ENCODE results near the gene STK33. TPM values are rescaled to one million over a fixed set of nuclear protein-coding genes. Genes with fewer than 3 reads are reported as not detected.

The STK33 gene
- total and polyA plus RNA-seq, 2 donors (not counting 3 experiments of a cell fraction or from before 2014, with no cell fraction given): 0.63 to 3.4 TPM

GRCh38 chr11:8386134-8386864, 207.7 kb downstream of the STK33 start:
- H3K9ac ChIP-seq (replicated peaks; ENCODE audit: extremely low read depth, insufficient read depth, low read length): no peak overlapping the region
- H2AFZ ChIP-seq (ENCODE audit: low read depth, low read length): no peak overlapping the region
- BruUV-seq (replicated peaks): no TSS peak
- H3K4me2 ChIP-seq (ENCODE audit: insufficient read depth, low read length): no peak overlapping the region
- no peaks in the 10 kb centered on the region for H3K27me3 ChIP-seq (ENCODE audit: control insufficient read depth in 2 of 2, insufficient read depth in 2 of 2, low read length in 2 of 2)
- ChIA-PET POLR2A (no interaction called here), CTCF (no interaction called here)
- no peaks in the 10 kb centered on the region for H3K79me2 ChIP-seq (ENCODE audit: control insufficient read depth, insufficient read depth, low read length)
- H3K9me3 ChIP-seq (replicated peaks; ENCODE audit: control insufficient read depth, insufficient read depth, low read length): no peaks in the 10 kb centered on the region
- intact Hi-C loops (cut with micrococcal nuclease): no loop called here
- H3K9me1 ChIP-seq (replicated peaks; ENCODE audit: control insufficient read depth, extremely low read depth, insufficient read depth, low read length): no peaks in the 10 kb centered on the region
- DNase-seq (ENCODE audit: low read depth, low spot score) (no peak), FAIRE-seq (no peak)
- H3K36me3 ChIP-seq (ENCODE audit: control insufficient read depth in 2 of 2, extremely low read depth in 1 of 2, insufficient read depth in 2 of 2, low read length in 2 of 2): no peaks in the 10 kb centered on the region
- H3K4me3 ChIP-seq (replicated peaks in 1 of 3; ENCODE audit: insufficient read depth in 1 of 3, low read depth in 1 of 3, low read length in 3 of 3): no peak overlapping the region
- H4K20me1 ChIP-seq (replicated peaks; ENCODE audit: control insufficient read depth, extremely low read depth, insufficient read depth, low read length): no peaks in the 10 kb centered on the region
- H3K27ac ChIP-seq (ENCODE audit: insufficient read depth, low read depth, low read length): no peak overlapping the region
- H3K4me1 ChIP-seq (ENCODE audit: control insufficient read depth, extremely low read depth, insufficient read depth, low read length): no peaks in the 10 kb centered on the region
- TF ChIP-seq EZH2 (IDR thresholded peaks at IDR 0.05; ENCODE audit: borderline replicate concordance, low read depth, low read length, severe bottlenecking) (no peak), GATA2 (IDR thresholded peaks at IDR 0.05; ENCODE audit: insufficient read depth, insufficient read length, low read depth, low read length) (no peak), POLR2A (IDR thresholded peaks at IDR 0.05; ENCODE audit: low read depth, low read length) (no peak), POLR2AphosphoS5 (IDR thresholded peaks at IDR 0.05; ENCODE audit: insufficient read depth, low read depth, low read length) (no peak), JUN (IDR thresholded peaks at IDR 0.05; ENCODE audit: borderline replicate concordance, insufficient read depth, insufficient read length, low read depth) (no peak), MYC (IDR thresholded peaks at IDR 0.05; ENCODE audit: low read depth, low read length) (no peak), CTCF (IDR thresholded peaks at IDR 0.05; ENCODE audit: extremely low read depth in 1 of 2, insufficient read depth in 1 of 2, low read depth in 1 of 2, low read length in 2 of 2) (no peak), MAX (IDR thresholded peaks at IDR 0.05; ENCODE audit: insufficient read depth, insufficient read length) (no peak), FOS (IDR thresholded peaks at IDR 0.05; ENCODE audit: borderline replicate concordance, insufficient read depth, low read length) (no peak)
- dilution Hi-C loops (cut with MboI; ENCODE audit: extremely low pct_ligation_motif_present, low sequenced_read_pairs): no loop called here
